HCT116 (cell line): Measurements from ENCODE around the gene EPRS1. TPM values are rescaled to one million over a fixed set of nuclear protein-coding genes. Genes with fewer than 3 reads are reported as not detected.

Source experiments
- ATAC-seq: fragments of 200-7000 bp; cut with Tn5 transposase; 2 replicates; pipeline ENCODE4 v1.9.1; 2020; ENCODE audit warnings: mild to moderate bottlenecking, moderate library complexity
- BruUV-seq: library from RNA; stranded (reverse); fragments of 400-500 nt; replicated peaks from 2 replicates; lab custom pipeline; 2021; lab: Mats Ljungman, UMichigan
- CTCF ChIA-PET: fragments of 300-600 bp; sonication (Branson Sonifier 250); formaldehyde crosslinking; loops from one replicate; lab custom pipeline; 2021; ENCODE audit warnings: antibody characterized with exemption; lab: Charles Lee
- POLR2A ChIA-PET: fragments of 300-600, 350-600 bp; sonication (Branson Sonifier 250); formaldehyde crosslinking; loops from one replicate; lab custom pipeline; 2021; ENCODE audit warnings: antibody characterized with exemption; lab: Charles Lee
- RAD21 ChIA-PET, 2 experiments: fragments of 300-600 bp; sonication (Branson Sonifier 250); formaldehyde crosslinking; loops; one replicate each; lab custom pipeline; 2023; ENCODE audit warnings: low total read pairs in 2 of 2; ENCODE audit not compliant: uncharacterized antibody in 2 of 2, unreplicated experiment in 2 of 2, low non-redundant PET in 1 of 2; lab: Charles Lee
- DNase-seq: peaks from one replicate; pipeline ENCODE4 v3.0.0-alpha.2; 2010; ENCODE audit warnings: low read depth, low spot score
- H2AFZ ChIP-seq: fragments of 200-600 bp; shearing (Covaris generic), sonication (generic); 2 replicates; pipeline ENCODE4 v1.6.1; 2017; ENCODE audit warnings: low read depth, mixed run types, mixed read lengths, antibody characterized with exemption, low read length; ENCODE audit not compliant: poor library complexity, severe bottlenecking
- H3K27ac ChIP-seq: 2 replicates; pipeline ENCODE4 v1.5.1; 2012; ENCODE audit warnings: low read depth, low read length
- H3K27me3 ChIP-seq: fragments of 200-600 bp; sonication (generic); 2 replicates; pipeline ENCODE4 v1.6.1; 2016; ENCODE audit warnings: mixed run types, low read length, mixed read lengths; ENCODE audit not compliant: insufficient read depth
- H3K36me3 ChIP-seq, 2 experiments: fragments of 200-500 bp in 1 of 2; fragments of 200-600 bp in 1 of 2; sonication (Bioruptor generic) in 1 of 2; sonication (generic) in 1 of 2; 2 replicates each; pipeline versions ENCODE4 v1.5.1 to v1.6.1; 2014 to 2016; ENCODE audit warnings: low read length in 2 of 2, inconsistent platforms in 1 of 2, mixed read lengths in 1 of 2, mixed run types in 1 of 2; ENCODE audit not compliant: insufficient read depth in 2 of 2, control insufficient read depth in 1 of 2
- H3K4me1 ChIP-seq, 2 experiments: fragments of 200-600 bp in 1 of 2; sonication (generic) in 1 of 2; 2 replicates each; pipeline versions ENCODE4 v1.5.1 to v1.6.1; 2012 to 2017; ENCODE audit warnings: low read length in 2 of 2, inconsistent platforms in 1 of 2, mild to moderate bottlenecking in 1 of 2, mixed read lengths in 1 of 2, mixed run types in 1 of 2, moderate library complexity in 1 of 2; ENCODE audit not compliant: insufficient read depth in 2 of 2, control insufficient read depth in 1 of 2
- H3K4me2 ChIP-seq: fragments of 200-600 bp; sonication (generic); 2 replicates; pipeline ENCODE4 v1.6.1; 2017; ENCODE audit warnings: mixed run types, low read length, mixed read lengths
- H3K4me3 ChIP-seq, 2 experiments: fragments of 200-600 bp in 1 of 2; sonication (generic) in 1 of 2; replicated peaks in 1 of 2; 2 replicates each; pipeline ENCODE4 v1.5.1; 2011 to 2016; ENCODE audit warnings: low read length in 2 of 2, control low read depth in 1 of 2, low read depth in 1 of 2, mild to moderate bottlenecking in 1 of 2, mixed read lengths in 1 of 2, mixed run types in 1 of 2
- H3K79me2 ChIP-seq: fragments of 200-600 bp; sonication (generic); 2 replicates; pipeline ENCODE4 v1.6.1; 2017; ENCODE audit warnings: mild to moderate bottlenecking, mixed run types, low read length, moderate library complexity, mixed read lengths; ENCODE audit not compliant: insufficient read depth
- H3K9ac ChIP-seq: fragments of 200-600 bp; sonication (generic); 2 replicates; pipeline ENCODE4 v1.6.1; 2016; ENCODE audit warnings: low read length, mixed read lengths
- H3K9me2 ChIP-seq: fragments of 200-600 bp; sonication (generic), shearing (Covaris generic); 2 replicates; pipeline ENCODE4 v1.6.1; 2017; ENCODE audit warnings: mixed run types, mild to moderate bottlenecking, moderate library complexity; ENCODE audit not compliant: insufficient read depth
- H3K9me3 ChIP-seq, 2 experiments: fragments of 200-500 bp in 1 of 2; fragments of 200-600 bp in 1 of 2; sonication (Bioruptor generic) in 1 of 2; sonication (generic) in 1 of 2; 2 replicates each; pipeline ENCODE4 v1.6.1; 2014 to 2017; ENCODE audit warnings: low read length in 2 of 2, mixed read lengths in 2 of 2, inconsistent platforms in 1 of 2, low read depth in 1 of 2, mild to moderate bottlenecking in 1 of 2, mixed run types in 1 of 2, moderate library complexity in 1 of 2; ENCODE audit not compliant: control insufficient read depth in 1 of 2, insufficient read depth in 1 of 2
- H4K20me1 ChIP-seq: fragments of 200-600 bp; sonication (generic), shearing (Covaris generic); 2 replicates; pipeline ENCODE4 v1.6.1; 2017; ENCODE audit warnings: mixed run types, mild to moderate bottlenecking, moderate library complexity; ENCODE audit not compliant: insufficient read depth
- CBX3 ChIP-seq: IDR thresholded peaks from 2 replicates; pipeline ENCODE4 v1.6.1; 2012; ENCODE audit warnings: low read depth
- EGR1 ChIP-seq: IDR thresholded peaks from 2 replicates; pipeline ENCODE4 v1.6.1; 2012; ENCODE audit warnings: low read depth
- FOSL1 ChIP-seq: IDR thresholded peaks from 2 replicates; pipeline ENCODE4 v1.6.1; 2012; ENCODE audit warnings: low read depth
- POLR2A ChIP-seq: IDR thresholded peaks from 2 replicates; pipeline ENCODE4 v1.7.0; 2011; ENCODE audit warnings: borderline replicate concordance; ENCODE audit not compliant: insufficient read depth, insufficient read length; ENCODE audit errors: extremely low read depth
- POLR2AphosphoS5 ChIP-seq: IDR thresholded peaks from 2 replicates; pipeline ENCODE4 v1.6.1; 2011; ENCODE audit warnings: mild to moderate bottlenecking, low read depth, low read length, moderate library complexity
- RAD21 ChIP-seq: IDR thresholded peaks from 2 replicates; pipeline ENCODE4 v1.6.1; 2012; ENCODE audit warnings: low read depth, mild to moderate bottlenecking
- SIN3A ChIP-seq: IDR thresholded peaks from 2 replicates; pipeline ENCODE4 v1.6.1; 2012; ENCODE audit warnings: low read depth
- SP1 ChIP-seq: IDR thresholded peaks from 2 replicates; pipeline ENCODE4 v1.6.1; 2012; ENCODE audit warnings: low read depth
- ZNF274 ChIP-seq: fragments of 200-500 bp; sonication (Bioruptor generic); IDR thresholded peaks from 2 replicates; pipeline ENCODE4 v1.6.1; 2014; ENCODE audit warnings: mild to moderate bottlenecking, low read depth, low read length, inconsistent platforms
- intact Hi-C: fragments of 100-400 bp; cut with micrococcal nuclease; formaldehyde crosslinking; loops from 2 replicates; pipeline ENCODE4 v1.10.0; 2022
- total RNA-seq: library from RNA; stranded (reverse); gene quantifications from one replicate; pipeline ENCODE4 v1.2.1, GENCODE V29; 2021; ENCODE audit not compliant: unreplicated experiment
- TF ChIP-seq, protein P1 (sequence below): IDR thresholded peaks from 2 replicates; pipeline ENCODE4 v1.6.1; 2012
- TF ChIP-seq, protein P2 (sequence below), 3 experiments: fragments of 200-600 bp in 1 of 3; sonication (generic) in 1 of 3; IDR thresholded peaks in 2 of 3; conservative IDR thresholded peaks in 1 of 3; 2 replicates each; pipeline ENCODE4 v1.5.1; 2012 to 2017; ENCODE audit warnings: low read depth in 2 of 3, low read length in 2 of 3, antibody characterized with exemption in 1 of 3, borderline replicate concordance in 1 of 3, control low read depth in 1 of 3, mild to moderate bottlenecking in 1 of 3, mixed read lengths in 1 of 3, mixed run types in 1 of 3, moderate library complexity in 1 of 3; ENCODE audit not compliant: insufficient read depth in 1 of 3
- TF ChIP-seq, protein P3 (sequence below): IDR thresholded peaks from 2 replicates; pipeline ENCODE4 v1.6.1; 2012; ENCODE audit warnings: low read depth

EPRS1 gene
- total RNA-seq, 1 experiment from 2014 or later: 188 TPM

DNA sequence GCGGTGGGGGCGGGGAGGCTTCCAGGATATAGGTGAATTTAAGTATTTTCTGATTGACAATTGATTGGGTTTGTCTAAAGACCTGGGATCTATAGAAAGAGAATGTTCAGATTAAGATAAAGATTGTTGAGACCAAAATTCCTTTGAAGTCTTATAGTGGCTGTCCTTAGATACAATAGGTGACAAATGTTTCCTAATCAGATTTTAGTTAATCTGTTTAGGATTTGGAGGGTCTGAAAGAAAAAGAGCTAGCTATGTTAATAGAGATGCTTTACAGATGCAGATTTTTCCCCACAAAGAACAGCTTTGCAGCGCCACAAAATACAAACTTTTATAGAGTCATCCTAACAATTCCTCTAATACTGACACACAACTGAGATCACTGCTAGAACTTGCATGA is 14.6 kb upstream of the EPRS1 start:
- no peaks in the 10 kb centered on the region for H3K79me2 ChIP-seq
- ChIA-PET POLR2A (no interaction called here), CTCF (no interaction called here)

More for the DNA sequence above, 14.6 kb upstream of the EPRS1 start:
- RAD21 ChIA-PET: no interaction called here
- no peaks in the 10 kb centered on the region for H3K27me3 ChIP-seq
- DNase-seq (no peak), ATAC-seq (no peak)
- H3K4me1 ChIP-seq: no peaks in the 10 kb centered on the region
- H3K4me2 ChIP-seq: no peak overlapping the region
- no peak overlapping the region for H2AFZ ChIP-seq
- BruUV-seq: no TSS peak
- no peak overlapping the region for H3K9ac ChIP-seq
- H3K27ac ChIP-seq: no peak overlapping the region
- intact Hi-C loops: no loop called here
- H3K9me3 ChIP-seq: no peaks in the 10 kb centered on the region
- TF ChIP-seq POLR2AphosphoS5 (no peak), CBX3 (no peak), RAD21 (no peak), ZNF274 (no peak), SIN3A (no peak), EGR1 (no peak), FOSL1 (no peak), POLR2A (no peak), SP1 (no peak)
- TF ChIP-seq, protein P1, sequence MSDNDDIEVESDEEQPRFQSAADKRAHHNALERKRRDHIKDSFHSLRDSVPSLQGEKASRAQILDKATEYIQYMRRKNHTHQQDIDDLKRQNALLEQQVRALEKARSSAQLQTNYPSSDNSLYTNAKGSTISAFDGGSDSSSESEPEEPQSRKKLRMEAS: no peak
- TF ChIP-seq, protein P2, sequence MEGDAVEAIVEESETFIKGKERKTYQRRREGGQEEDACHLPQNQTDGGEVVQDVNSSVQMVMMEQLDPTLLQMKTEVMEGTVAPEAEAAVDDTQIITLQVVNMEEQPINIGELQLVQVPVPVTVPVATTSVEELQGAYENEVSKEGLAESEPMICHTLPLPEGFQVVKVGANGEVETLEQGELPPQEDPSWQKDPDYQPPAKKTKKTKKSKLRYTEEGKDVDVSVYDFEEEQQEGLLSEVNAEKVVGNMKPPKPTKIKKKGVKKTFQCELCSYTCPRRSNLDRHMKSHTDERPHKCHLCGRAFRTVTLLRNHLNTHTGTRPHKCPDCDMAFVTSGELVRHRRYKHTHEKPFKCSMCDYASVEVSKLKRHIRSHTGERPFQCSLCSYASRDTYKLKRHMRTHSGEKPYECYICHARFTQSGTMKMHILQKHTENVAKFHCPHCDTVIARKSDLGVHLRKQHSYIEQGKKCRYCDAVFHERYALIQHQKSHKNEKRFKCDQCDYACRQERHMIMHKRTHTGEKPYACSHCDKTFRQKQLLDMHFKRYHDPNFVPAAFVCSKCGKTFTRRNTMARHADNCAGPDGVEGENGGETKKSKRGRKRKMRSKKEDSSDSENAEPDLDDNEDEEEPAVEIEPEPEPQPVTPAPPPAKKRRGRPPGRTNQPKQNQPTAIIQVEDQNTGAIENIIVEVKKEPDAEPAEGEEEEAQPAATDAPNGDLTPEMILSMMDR (IDR thresholded peaks at IDR 0.05 in 2 of 3, conservative IDR thresholded peaks at IDR 0.05 in 1 of 3; ENCODE audit: borderline replicate concordance in 1 of 3, insufficient read depth in 1 of 3, low read depth in 2 of 3, low read length in 2 of 3): no peak
- TF ChIP-seq, protein P3, sequence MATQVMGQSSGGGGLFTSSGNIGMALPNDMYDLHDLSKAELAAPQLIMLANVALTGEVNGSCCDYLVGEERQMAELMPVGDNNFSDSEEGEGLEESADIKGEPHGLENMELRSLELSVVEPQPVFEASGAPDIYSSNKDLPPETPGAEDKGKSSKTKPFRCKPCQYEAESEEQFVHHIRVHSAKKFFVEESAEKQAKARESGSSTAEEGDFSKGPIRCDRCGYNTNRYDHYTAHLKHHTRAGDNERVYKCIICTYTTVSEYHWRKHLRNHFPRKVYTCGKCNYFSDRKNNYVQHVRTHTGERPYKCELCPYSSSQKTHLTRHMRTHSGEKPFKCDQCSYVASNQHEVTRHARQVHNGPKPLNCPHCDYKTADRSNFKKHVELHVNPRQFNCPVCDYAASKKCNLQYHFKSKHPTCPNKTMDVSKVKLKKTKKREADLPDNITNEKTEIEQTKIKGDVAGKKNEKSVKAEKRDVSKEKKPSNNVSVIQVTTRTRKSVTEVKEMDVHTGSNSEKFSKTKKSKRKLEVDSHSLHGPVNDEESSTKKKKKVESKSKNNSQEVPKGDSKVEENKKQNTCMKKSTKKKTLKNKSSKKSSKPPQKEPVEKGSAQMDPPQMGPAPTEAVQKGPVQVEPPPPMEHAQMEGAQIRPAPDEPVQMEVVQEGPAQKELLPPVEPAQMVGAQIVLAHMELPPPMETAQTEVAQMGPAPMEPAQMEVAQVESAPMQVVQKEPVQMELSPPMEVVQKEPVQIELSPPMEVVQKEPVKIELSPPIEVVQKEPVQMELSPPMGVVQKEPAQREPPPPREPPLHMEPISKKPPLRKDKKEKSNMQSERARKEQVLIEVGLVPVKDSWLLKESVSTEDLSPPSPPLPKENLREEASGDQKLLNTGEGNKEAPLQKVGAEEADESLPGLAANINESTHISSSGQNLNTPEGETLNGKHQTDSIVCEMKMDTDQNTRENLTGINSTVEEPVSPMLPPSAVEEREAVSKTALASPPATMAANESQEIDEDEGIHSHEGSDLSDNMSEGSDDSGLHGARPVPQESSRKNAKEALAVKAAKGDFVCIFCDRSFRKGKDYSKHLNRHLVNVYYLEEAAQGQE: no peak
- TF ChIP-seq, all 23 proteins: peak for 0
- no peaks in the 10 kb centered on the region for H4K20me1 ChIP-seq
- peaks cover 3 to 7% of the 10 kb centered on the region in 2 experiments; a peak in 1 of 4 replicates for H3K36me3 ChIP-seq
- no peak overlapping the region for H3K4me3 ChIP-seq
- H3K9me2 ChIP-seq: no peaks in the 10 kb centered on the region
